ENCODE measurements around the gene MRPL53. TPM values are rescaled to one million over a fixed set of nuclear protein-coding genes. Genes with fewer than 3 reads are reported as not detected.
"Not testable (repeated sequence)": the region's sequence is repeated elsewhere in the genome, so short reads cannot be mapped to it uniquely, and the experiment has no call there.

MRPL53 gene
- polyA plus RNA-seq, 1 donor = 45.3 TPM

GRCh38 chr2:74459503-74460118 is 12.9 kb downstream of the MRPL53 start:
- Histone ChIP-seq H3K4me3 (ENCODE audit: low read length) (peak overlapping the region; percentile 66), H3K36me3 (ENCODE audit: control insufficient read depth, insufficient read depth, low read length) (peaks cover 24% of the 10 kb centered on the region), H3K4me1 (ENCODE audit: control insufficient read depth, insufficient read depth, low read length) (peaks cover 38% of the 10 kb centered on the region)
- not testable (repeated sequence) for H3K27ac ChIP-seq (ENCODE audit: low read length); H3K27me3 ChIP-seq (ENCODE audit: control insufficient read depth, insufficient read depth, low read length); H3K9me3 ChIP-seq (ENCODE audit: control insufficient read depth, low read depth, low read length); DNase-seq
- no CpG with 5 or more reads among the region's 13 CpGs for WGBS (ENCODE audit: insufficient coverage, low lambda C conversion rate)

DNA sequence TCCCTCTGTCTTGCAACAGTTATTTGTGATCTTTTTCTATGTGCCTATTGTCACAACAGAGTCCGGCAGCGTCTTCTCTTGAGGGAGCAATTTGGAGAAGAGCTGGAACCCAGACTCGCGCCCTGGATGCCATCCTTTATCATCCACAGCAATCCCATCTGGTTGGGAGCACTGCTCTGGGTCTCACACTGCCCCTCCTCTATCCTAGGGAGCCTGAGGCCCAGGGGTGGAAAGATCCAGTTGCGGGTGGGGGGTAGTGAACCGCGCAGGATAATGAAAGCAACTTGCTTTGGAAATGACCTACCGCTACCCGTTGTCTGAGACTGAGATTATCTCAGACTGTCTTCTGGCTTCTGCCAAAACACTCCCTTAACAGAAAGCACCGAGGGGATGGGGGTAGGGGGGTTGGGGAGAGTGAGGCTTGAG is 13.5 kb downstream of the MRPL53 start:
- H3K4me1 ChIP-seq (ENCODE audit: control insufficient read depth, insufficient read depth, low read length) = peaks cover 35% of the 10 kb centered on the region
- WGBS (ENCODE audit: insufficient coverage, low lambda C conversion rate) = no CpG with 5 or more reads among the region's 10 CpGs

DNA sequence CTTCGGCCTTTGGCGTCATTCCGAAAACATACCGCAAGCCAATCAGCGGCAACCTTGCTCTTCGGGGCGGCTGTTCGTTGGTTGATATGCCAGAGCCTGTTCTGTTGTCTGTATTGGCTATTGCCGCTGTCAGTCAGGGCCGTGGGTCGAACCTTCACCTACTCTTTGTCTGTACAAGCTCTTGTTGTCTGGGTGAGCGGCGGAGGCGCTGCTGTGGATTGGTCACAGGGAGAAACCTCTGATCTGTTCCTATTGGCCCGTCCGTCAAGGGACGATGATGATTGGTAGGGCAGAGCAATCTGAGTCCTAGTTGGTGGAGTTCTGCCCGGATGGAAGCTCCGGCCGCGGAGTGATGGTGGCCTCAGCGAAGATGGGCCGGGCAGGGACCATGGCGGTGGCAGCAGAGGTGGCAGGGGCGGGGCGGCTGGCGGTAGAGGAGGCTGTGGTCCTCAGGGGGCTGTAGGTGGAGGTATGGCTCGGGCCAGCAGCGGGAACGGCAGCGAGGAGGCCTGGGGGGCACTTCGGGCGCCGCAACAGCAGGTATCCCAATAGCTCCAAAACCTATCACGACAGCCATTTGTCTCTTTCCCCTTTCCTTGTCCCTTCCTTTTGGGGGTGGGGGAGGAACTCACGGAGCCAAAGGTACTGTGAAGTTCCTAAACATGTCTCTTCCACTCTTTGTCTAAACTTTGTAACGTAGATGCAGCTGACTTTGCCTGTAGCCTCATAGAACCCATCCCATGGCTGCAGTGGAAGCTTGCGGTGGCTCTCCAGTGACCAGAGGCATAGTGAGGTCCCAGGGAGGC is 14.1 kb downstream of the MRPL53 start, which contains the start of gene WBP1:
WBP1 (plus strand) TSS at position 307 of the 806 bp plus-strand sequence; CDS start at position 472, 165 bp downstream.
- Histone ChIP-seq H3K36me3 (ENCODE audit: control insufficient read depth, insufficient read depth, low read length) (peaks cover 24% of the 10 kb centered on the region), H3K27me3 (ENCODE audit: control insufficient read depth, insufficient read depth, low read length) (no peaks in the 10 kb centered on the region), H3K4me3 (ENCODE audit: low read length) (peak within 1 kb of the TSS; percentile 93), H3K9me3 (ENCODE audit: control insufficient read depth, low read depth, low read length) (no peaks in the 10 kb centered on the region), H3K4me1 (ENCODE audit: control insufficient read depth, insufficient read depth, low read length) (peaks cover 32% of the 10 kb centered on the region), H3K27ac (ENCODE audit: low read length) (peak within 1 kb of the TSS; percentile 100)
- WGBS (ENCODE audit: insufficient coverage, low lambda C conversion rate) = no CpG with 5 or more reads among the region's 38 CpGs
- DNase-seq = peak; percentile 100

More for the DNA sequence above, 13.5 kb downstream of the MRPL53 start:
- DNase-seq = no peak
- Histone ChIP-seq H3K27ac (ENCODE audit: low read length) (peak overlapping the region; percentile 34), H3K4me3 (ENCODE audit: low read length) (peak overlapping the region; percentile 66), H3K27me3 (ENCODE audit: control insufficient read depth, insufficient read depth, low read length) (no peaks in the 10 kb centered on the region), H3K9me3 (ENCODE audit: control insufficient read depth, low read depth, low read length) (no peaks in the 10 kb centered on the region), H3K36me3 (ENCODE audit: control insufficient read depth, insufficient read depth, low read length) (peaks cover 24% of the 10 kb centered on the region)

DNA sequence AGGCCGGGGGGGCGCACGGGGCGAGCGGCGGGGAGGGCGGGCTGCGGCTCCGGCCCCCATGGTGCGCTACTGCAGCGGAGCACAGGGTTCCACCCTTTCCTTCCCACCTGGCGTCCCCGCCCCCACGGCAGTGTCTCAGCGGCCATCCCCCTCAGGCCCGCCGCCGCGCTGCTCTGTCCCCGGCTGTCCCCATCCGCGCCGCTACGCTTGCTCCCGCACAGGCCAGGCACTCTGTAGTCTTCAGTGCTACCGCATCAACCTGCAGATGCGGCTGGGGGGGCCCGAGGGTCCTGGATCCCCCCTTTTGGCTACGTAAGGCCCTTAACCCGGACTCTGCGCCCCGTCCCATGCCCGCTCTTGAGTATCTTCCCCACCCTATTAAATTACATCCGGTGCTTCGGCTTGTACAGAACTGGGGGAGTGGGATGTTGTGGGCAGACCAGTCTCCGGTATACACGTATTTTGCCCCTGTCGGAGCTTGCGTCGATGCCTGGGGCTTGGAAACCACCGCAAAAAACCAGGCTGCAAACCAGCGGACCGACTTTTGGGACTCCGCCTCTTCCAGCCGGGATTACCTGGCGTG is 14.8 kb downstream of the MRPL53 start:
- H3K27ac ChIP-seq (ENCODE audit: low read length) = peak overlapping the region; percentile 100
- peak in 1 of 2 donors; percentile 76 for DNase-seq
- peaks cover 20% of the 10 kb centered on the region for H3K36me3 ChIP-seq (ENCODE audit: control insufficient read depth, insufficient read depth, low read length)
- H3K4me3 ChIP-seq (ENCODE audit: low read length) = peak overlapping the region; percentile 93
- no peaks in the 10 kb centered on the region for H3K27me3 ChIP-seq (ENCODE audit: control insufficient read depth, insufficient read depth, low read length)
- H3K4me1 ChIP-seq (ENCODE audit: control insufficient read depth, insufficient read depth, low read length) = peaks cover 26% of the 10 kb centered on the region
- no CpG with 5 or more reads among the region's 46 CpGs for WGBS (ENCODE audit: insufficient coverage, low lambda C conversion rate)
- no peaks in the 10 kb centered on the region for H3K9me3 ChIP-seq (ENCODE audit: control insufficient read depth, low read depth, low read length)

DNA sequence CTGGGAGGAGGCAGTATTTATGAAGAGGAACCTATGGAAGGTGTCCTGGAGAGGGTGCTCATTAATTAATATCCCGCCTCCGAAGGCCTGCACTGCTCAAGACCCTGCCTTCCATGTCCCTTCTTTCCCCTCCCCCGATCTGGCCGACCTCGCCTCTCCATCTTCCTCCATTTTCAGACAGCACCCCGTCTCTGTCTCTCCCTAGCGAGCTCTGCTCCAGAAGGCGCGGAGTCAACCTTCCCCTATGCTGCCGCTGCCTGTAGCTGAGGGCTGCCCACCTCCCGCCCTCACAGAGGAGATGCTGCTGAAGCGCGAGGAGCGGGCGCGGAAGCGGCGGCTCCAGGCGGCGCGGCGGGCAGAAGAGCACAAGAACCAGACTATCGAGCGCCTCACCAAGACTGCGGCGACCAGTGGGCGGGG is 15.3 kb downstream of the MRPL53 start:
- H3K4me1 ChIP-seq (ENCODE audit: control insufficient read depth, insufficient read depth, low read length) = peaks cover 26% of the 10 kb centered on the region
- WGBS (ENCODE audit: insufficient coverage, low lambda C conversion rate) = no CpG with 5 or more reads among the region's 27 CpGs
- no peak for DNase-seq
- H3K36me3 ChIP-seq (ENCODE audit: control insufficient read depth, insufficient read depth, low read length) = peaks cover 15% of the 10 kb centered on the region
- no peaks in the 10 kb centered on the region for H3K27me3 ChIP-seq (ENCODE audit: control insufficient read depth, insufficient read depth, low read length)
- peak overlapping the region; percentile 100 for H3K27ac ChIP-seq (ENCODE audit: low read length)
- H3K4me3 ChIP-seq (ENCODE audit: low read length) = peak overlapping the region; percentile 93
- no peaks in the 10 kb centered on the region for H3K9me3 ChIP-seq (ENCODE audit: control insufficient read depth, low read depth, low read length)

DNA sequence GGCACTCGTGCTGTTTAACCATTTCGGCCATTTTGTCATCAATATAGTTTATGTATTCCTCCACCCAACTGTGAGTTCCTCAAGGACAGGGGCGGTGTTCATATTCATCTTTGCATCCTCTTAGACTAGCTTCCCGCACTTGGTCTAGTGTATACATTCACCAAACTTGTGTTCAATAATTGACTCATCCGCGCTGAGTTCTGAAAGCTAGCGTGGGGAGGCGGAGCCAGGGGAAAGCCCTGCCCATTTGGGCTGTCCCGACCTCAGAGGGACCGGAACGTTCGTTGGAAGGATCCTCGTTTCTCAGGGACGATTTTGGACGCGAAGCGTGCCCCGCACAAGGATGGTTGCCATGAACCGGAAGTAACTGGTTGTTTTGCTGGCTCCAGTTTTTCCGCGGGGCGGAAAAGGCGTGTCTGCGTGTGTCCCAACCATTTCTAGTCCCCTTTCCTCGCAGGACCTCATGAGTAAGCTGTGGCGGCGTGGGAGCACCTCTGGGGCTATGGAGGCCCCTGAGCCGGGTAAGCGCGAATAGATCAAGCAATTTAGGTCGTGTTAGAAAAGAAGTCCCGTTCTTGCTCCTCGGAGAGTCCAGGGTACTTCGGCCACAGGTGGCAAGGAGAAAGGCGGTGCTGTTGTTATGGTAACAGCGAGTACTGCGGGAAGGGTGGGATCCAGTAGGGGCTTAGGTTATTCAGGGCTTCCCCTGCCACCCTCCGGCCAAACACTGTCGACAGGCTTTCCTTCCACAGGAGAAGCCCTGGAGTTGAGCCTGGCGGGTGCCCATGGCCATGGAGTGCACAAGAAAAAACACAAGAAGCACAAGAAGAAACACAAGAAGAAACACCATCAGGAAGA is 17.6 kb downstream of the MRPL53 start, which contains the start of gene INO80B:
INO80B (plus strand) TSS at position 434 of the 858 bp plus-strand sequence; CDS start at position 464, 30 bp downstream.
- H3K27ac ChIP-seq (ENCODE audit: low read length) = peak within 1 kb of the TSS; percentile 0
- DNase-seq = peak; percentile 98
- no CpG with 5 or more reads among the region's 40 CpGs for WGBS (ENCODE audit: insufficient coverage, low lambda C conversion rate)

GRCh38 chr2:74450570-74451190 is 21.8 kb downstream of the MRPL53 start:
- H3K9me3 ChIP-seq (ENCODE audit: control insufficient read depth, low read depth, low read length) = no peaks in the 10 kb centered on the region
- no peaks in the 10 kb centered on the region for H3K36me3 ChIP-seq (ENCODE audit: control insufficient read depth, insufficient read depth, low read length)
- 100% methylated on average over 1 of the region's 3 CpGs for WGBS (ENCODE audit: insufficient coverage, low lambda C conversion rate)
- no peaks in the 10 kb centered on the region for H3K27me3 ChIP-seq (ENCODE audit: control insufficient read depth, insufficient read depth, low read length)
- no peak overlapping the region for H3K4me3 ChIP-seq (ENCODE audit: low read length)
- peaks cover 16% of the 10 kb centered on the region for H3K4me1 ChIP-seq (ENCODE audit: control insufficient read depth, insufficient read depth, low read length)
- no peak overlapping the region for H3K27ac ChIP-seq (ENCODE audit: low read length)
- no peak for DNase-seq

More for the DNA sequence above, 17.6 kb downstream of the MRPL53 start, which contains the start of gene INO80B:
- H3K4me1 ChIP-seq (ENCODE audit: control insufficient read depth, insufficient read depth, low read length) = peaks cover 26% of the 10 kb centered on the region
- H3K9me3 ChIP-seq (ENCODE audit: control insufficient read depth, low read depth, low read length) = no peaks in the 10 kb centered on the region
- H3K36me3 ChIP-seq (ENCODE audit: control insufficient read depth, insufficient read depth, low read length) = no peaks in the 10 kb centered on the region
- no peaks in the 10 kb centered on the region for H3K27me3 ChIP-seq (ENCODE audit: control insufficient read depth, insufficient read depth, low read length)
- peak within 1 kb of the TSS; percentile 55 for H3K4me3 ChIP-seq (ENCODE audit: low read length)

GRCh38 chr2:74448771-74449170 is 23.7 kb downstream of the MRPL53 start:
- no peak overlapping the region for H3K4me3 ChIP-seq (ENCODE audit: low read length)
- 100% methylated on average over 1 of the region's 2 CpGs for WGBS (ENCODE audit: insufficient coverage, low lambda C conversion rate)
- no peak overlapping the region for H3K27ac ChIP-seq (ENCODE audit: low read length)
- H3K36me3 ChIP-seq (ENCODE audit: control insufficient read depth, insufficient read depth, low read length) = no peaks in the 10 kb centered on the region
- no peaks in the 10 kb centered on the region for H3K9me3 ChIP-seq (ENCODE audit: control insufficient read depth, low read depth, low read length)
- H3K4me1 ChIP-seq (ENCODE audit: control insufficient read depth, insufficient read depth, low read length) = peaks cover 17% of the 10 kb centered on the region
- H3K27me3 ChIP-seq (ENCODE audit: control insufficient read depth, insufficient read depth, low read length) = no peaks in the 10 kb centered on the region
- no peak for DNase-seq

DNA sequence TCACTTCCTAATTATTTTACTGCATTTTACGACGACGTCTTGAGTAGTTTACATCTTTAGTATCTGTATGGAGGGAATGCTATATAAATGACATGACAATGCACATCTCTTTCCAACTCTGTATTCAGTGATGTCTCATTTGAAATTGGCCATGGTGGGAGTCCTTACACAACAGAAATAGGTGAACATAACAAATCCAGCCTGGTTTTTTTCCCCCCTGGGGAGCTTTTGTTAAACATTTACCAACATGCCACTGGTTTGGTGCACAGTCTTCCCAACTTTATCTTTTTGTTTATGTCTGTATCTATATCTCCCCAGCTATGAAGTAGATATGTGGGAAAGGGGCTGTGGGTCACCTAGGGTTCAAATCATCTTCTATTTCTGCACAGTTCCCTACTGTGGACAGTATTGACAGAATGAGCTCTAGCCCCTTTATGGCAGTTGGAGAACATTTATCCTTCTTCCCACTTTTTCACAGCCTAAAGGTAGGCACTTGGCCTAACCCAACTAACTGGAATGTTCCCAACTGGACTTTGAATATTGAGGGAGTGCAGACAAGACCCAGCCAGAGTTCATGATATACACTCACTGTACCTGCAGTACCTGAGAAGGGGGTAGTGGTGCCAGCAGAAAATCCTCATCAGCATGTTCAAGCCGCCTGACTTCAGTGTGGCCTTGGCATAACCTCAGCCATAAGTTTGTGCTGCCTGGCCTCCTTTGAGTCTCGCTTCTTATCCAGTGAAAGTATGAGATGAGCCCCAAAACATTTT is 25.1 kb downstream of the MRPL53 start:
- WGBS (ENCODE audit: insufficient coverage, low lambda C conversion rate) = 56% methylated on average over 3 of the region's 5 CpGs
- no peaks in the 10 kb centered on the region for H3K27me3 ChIP-seq (ENCODE audit: control insufficient read depth, insufficient read depth, low read length)
- no peak overlapping the region for H3K4me3 ChIP-seq (ENCODE audit: low read length)
- H3K27ac ChIP-seq (ENCODE audit: low read length) = no peak overlapping the region
- no peaks in the 10 kb centered on the region for H3K9me3 ChIP-seq (ENCODE audit: control insufficient read depth, low read depth, low read length)
- DNase-seq = peak in 1 of 2 donors; percentile 43
- peaks cover 22% of the 10 kb centered on the region for H3K4me1 ChIP-seq (ENCODE audit: control insufficient read depth, insufficient read depth, low read length)
- no peaks in the 10 kb centered on the region for H3K36me3 ChIP-seq (ENCODE audit: control insufficient read depth, insufficient read depth, low read length)

All from large intestine (tissue), 3 donors.